GM10847 (cell line): ENCODE results near the gene MAP6.

ENCODE experiments used
- POLR2A ChIP-seq: IDR thresholded peaks from 2 replicates; pipeline ENCODE4 v1.6.1; 2011; ENCODE audit not compliant: insufficient read length; ENCODE audit errors: extremely low read depth

The MAP6 gene

DNA sequence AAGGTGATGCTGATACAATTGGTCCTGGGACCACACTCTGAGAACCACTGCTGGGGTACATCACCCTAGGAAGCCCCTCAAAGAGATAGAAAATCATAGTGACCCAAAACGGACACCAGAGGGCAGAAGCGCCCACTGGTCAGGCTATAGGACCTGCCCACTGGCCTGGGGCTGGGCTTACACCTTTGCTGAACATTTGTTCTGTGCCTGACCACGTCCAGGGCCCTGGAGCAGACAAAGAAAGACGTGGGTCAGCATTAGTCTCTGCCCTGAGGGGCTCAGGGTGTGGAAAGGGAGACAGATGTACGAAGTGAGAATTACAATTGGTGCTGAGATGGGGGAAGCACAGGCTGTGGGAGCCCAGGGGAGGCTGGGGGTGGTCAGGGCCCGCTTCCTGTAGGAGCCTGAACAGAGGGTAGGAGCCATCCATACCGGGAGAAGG is 121.2 kb downstream of the MAP6 start:
- TF ChIP-seq POLR2A: no peak

DNA sequence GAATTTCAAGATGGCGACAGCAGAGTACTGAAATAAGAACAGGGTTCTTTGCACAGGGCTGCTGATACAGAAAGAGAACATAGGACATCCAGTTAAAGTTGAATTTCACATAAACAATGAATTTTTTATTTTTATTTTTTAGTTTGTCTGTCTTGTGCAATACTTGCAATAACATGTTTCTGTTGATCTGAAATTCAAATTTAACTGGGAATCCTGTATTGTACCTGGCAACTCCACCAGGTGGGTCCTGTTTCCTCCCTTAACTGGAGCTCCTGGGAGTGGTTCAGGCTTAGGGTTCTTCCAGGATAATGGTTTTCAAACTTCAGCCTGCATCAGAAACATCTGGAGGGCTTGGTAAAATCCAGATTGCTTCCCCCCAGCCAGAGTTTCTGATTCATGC is 121.7 kb downstream of the MAP6 start:
- no peak for TF ChIP-seq POLR2A

DNA sequence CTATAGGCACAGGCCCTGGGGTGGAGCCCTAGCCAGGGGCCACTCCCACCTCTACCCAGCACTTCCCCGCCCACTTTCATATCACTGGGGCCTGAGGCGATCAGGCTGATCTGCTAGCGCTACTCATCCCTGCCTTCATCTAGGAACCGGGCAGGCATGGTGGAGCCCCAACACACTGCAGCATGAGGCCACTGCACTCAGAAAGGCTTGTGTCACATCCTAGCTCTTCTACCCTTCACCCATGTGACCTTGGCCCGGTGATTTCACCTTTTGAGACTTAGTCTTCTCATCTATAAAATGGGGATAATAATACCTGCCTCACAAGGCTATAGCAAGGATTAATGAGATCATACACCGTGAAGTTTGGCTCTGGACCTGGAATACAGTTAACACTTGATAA is 125.0 kb downstream of the MAP6 start:
- no peak for TF ChIP-seq POLR2A

DNA sequence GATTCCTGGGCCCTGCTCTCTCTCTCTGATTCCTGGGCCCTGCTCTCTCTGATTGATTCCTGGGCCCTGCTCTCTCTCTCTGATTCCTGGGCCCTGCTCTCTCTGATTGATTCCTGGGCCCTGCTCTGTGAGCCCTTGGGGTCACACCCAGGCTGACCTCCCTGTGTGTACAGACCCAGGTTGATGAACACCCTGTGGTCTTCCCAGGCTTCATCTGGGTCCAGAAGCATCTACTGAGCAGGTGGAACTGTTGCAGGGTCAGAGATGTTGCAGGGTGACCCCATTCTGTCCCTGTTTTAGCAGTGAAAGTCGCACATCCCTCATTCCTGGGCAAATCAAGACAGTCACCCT is 126.8 kb downstream of the MAP6 start:
- TF ChIP-seq POLR2A: no peak

DNA sequence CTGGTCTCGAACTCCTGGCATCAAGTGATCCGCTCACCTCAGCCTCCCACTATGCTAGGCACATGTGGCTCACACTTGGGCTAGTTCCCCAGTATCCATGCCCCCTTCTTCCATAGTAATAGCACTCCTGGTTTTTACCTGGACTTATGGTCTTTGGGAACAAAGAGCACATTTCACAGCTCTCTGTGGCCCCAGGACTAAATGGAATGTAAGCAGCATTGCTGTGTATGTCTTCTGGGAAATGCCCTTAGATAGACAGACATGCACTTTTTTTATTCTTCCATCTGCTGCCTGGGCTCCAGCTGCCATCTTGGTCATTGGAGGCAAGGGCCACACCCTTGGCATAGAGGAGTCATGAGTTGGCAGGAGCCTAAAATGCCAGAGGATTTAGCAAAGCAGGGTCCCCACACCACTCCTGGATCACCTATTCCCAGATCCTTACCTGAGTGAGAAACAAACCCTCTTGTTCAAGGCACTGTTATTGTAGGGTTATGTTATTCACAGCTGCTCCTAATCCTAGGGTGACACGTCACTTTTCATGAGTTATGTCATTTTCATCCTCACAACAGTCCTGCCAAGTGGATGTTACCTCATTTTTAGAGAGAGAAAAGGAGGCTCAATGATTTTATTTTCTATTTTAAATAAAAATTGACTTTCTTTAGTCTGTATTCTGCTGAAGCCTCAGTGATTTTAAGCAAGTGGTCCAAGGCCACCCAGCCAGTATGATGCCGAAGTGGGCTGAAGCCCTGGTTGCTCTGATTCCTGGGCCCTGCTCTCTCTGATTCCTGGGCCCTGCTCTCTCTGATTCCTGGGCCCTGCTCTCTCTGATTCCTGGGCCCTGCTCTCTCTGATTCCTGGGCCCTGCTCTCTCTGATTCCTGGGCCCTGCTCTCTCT is 127.4 kb downstream of the MAP6 start:
- TF ChIP-seq POLR2A: no peak

DNA sequence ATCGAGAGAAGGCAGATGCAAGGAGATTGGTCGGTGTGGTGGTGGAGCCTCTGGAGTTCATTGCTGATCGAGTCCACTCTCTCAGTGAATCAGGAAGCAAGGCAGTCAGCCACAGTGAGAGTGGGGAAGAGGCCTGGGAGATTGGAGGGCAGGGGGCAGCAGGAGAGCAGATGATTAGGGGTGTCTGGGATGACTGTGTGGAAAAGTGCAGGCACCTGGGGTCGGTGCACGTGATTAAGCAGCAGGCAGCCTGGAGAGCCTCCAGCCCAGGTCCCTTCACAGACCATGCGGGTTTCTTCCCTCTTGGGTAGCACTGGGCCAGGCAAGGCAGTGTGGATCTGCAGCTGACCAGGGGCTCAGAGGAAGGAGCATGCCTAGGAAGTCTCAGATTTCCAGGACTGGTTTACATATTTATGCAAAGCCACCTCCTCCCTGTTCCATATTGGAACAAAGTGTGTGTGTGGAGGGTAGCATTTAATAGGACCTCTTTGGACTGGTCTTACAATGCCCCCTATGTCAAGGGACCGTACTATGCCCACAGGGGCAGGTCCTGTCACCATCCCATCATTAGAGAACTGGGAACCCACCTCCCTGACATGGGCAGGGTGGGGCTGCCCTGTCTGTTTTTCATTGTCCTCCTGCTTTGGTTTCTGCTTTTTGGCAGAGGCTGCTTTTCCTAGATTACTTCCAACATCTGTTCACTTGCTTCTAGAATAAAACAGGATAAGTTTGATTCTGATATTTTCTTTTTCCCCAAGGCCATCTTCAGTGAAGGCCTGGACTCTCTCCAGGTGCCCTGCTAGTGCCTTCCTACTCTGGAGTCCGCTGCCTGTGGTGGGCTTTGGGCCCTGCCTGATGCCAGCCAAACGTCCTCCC is 129.1 kb downstream of the MAP6 start:
- TF ChIP-seq POLR2A: no peak

DNA sequence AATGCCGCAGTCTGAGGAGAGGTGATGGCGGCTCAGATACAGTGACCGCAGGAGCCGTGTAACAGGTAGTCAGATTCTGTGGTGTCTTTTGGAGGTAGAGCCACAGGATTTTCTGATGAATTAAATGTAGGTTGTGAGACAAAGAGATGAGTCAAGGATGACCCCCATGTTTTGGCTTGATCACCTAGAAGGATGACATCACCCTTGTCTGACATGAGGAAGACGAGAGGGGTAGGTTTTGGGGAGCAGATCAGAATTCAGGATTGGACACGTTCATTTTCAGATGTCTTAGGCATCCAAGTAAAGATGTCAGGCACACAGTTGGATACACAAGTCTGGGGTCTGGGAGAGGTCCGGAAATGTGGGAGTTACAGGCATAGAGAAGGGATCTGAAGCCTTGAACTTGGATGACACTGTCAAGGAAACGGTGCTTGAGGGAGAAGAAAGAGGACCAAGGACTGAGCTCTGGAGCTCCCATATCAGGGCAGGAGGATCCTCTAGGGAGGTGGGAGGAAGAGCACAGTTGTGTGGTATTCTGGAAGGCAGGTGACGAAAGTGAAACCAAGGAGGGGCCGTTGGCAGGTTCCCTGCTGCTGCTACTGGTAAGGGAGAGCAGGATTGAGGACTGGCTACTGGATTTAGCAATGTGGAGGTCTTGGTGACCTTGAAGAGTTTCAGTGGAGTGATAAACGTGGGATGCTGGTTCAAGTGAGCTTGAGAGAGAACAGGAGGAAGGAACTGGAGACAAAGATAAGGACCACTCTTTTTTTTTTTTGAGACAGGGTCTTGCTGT is 130.5 kb downstream of the MAP6 start:
- TF ChIP-seq POLR2A: no peak

DNA sequence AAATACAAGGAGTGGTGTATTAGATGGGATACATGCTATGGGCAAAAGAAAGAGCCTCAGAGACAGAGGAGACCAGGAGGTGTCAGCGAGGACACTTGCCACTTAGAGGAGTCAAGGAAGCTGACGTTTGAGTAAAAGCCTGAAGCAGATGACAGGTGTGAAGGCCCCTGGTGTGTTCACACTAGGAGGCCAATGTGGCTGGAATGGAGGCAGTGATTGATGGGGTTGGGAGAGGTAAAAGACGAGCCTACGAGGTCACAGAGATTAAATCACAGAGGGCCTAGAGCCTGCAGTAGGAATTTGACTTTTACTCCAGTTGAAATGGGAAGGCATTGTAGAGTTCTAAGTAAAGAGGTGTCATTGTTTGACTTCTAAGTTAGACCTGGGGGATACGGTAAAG is 131.1 kb downstream of the MAP6 start:
- TF ChIP-seq POLR2A: no peak
